ENCODE measurements around the gene SRP54. TPM values are rescaled to one million over a fixed set of nuclear protein-coding genes. Genes with fewer than 3 reads are reported as not detected.

Gene SRP54
- total RNA-seq, 1 experiment from 2014 or later: 57.0 TPM

DNA sequence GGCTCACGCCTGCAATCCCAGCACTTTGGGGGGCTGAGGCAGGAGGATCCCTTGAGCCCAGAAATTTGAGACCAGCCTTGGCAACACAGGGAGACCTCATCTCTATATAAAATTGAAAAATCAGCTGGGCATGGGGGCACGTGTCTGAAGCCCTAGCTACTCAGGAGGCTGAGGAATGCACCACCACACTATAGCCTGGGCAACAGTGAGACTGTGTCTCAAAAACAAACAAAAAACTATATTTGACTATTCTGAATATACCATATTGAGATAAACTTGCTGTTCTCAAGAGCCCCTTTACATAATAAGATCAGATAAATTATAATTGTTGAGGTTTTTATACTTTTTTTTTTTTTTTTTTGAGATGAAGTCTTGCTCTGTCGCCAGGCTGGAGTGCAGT is 44.9 kb upstream of the SRP54 start:
- Mint-ChIP-seq H3K4me1 (no peaks in the 10 kb centered on the region), H3K9me3 (peaks cover 6% of the 10 kb centered on the region), H3K27me3 (ENCODE audit: low read depth) (no peaks in the 10 kb centered on the region; the same call in 1 of the 2 replicates), H3K4me3 (no peak overlapping the region), H3K27ac (no peak overlapping the region), H3K36me3 (peaks cover 6% of the 10 kb centered on the region)
- ATAC-seq (no peak), DNase-seq (ENCODE audit: low spot score) (no peak)
- TF ChIP-seq TCF7 (CRISPR knock-in tag; IDR thresholded peaks at IDR 0.05; ENCODE audit: low read depth) (no peak), IRF2 (CRISPR knock-in tag; IDR thresholded peaks at IDR 0.05; ENCODE audit: borderline replicate concordance, low read depth) (no peak)
- POLR2A ChIA-PET: no interaction called here
- CTCF ChIA-PET: no interaction called here

DNA sequence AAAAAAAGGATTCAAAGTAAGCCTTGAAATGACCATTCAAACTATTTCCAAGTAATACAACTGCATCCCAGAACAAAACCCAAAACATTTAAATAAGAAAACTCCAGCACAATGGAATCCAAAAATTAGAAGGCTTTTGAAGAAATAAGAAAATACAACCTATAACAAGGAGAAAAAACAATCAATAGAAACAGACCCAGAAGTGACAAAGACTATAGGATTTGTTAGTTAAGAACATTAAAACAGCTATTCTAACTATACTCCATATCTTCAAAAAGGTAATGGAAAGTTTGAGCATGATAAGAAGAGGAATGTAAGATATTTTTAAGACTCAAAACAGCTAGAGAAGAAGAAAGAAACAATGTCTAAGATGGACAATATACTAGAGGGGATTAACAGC is 39.3 kb upstream of the SRP54 start:
- ChIA-PET CTCF (no interaction called here), POLR2A (no interaction called here)
- Mint-ChIP-seq H3K36me3 (peaks cover 17% of the 10 kb centered on the region), H3K9me3 (peaks cover 21% of the 10 kb centered on the region), H3K4me3 (no peak overlapping the region), H3K4me1 (no peaks in the 10 kb centered on the region), H3K27me3 (ENCODE audit: low read depth) (no peaks in the 10 kb centered on the region; the same call in 1 of the 2 replicates), H3K27ac (no peak overlapping the region)
- TF ChIP-seq SP1 (CRISPR knock-in tag; conservative IDR thresholded peaks at IDR 0.05): no peak
- no peak for TF ChIP-seq TEAD1 (CRISPR knock-in tag; IDR thresholded peaks at IDR 0.05)
- TF ChIP-seq, protein P1, sequence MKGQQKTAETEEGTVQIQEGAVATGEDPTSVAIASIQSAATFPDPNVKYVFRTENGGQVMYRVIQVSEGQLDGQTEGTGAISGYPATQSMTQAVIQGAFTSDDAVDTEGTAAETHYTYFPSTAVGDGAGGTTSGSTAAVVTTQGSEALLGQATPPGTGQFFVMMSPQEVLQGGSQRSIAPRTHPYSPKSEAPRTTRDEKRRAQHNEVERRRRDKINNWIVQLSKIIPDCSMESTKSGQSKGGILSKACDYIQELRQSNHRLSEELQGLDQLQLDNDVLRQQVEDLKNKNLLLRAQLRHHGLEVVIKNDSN (CRISPR knock-in tag; IDR thresholded peaks at IDR 0.05): no peak
- TF ChIP-seq HMGA2 (CRISPR knock-in tag; IDR thresholded peaks at IDR 0.05): no peak
- TF ChIP-seq MXD4 (CRISPR knock-in tag; IDR thresholded peaks at IDR 0.05; ENCODE audit: borderline replicate concordance): no peak
- TF ChIP-seq PRRX2 (CRISPR knock-in tag; IDR thresholded peaks at IDR 0.05): no peak
- TF ChIP-seq RORB (CRISPR knock-in tag; IDR thresholded peaks at IDR 0.05): no peak
- no peak for TF ChIP-seq E2F1 (CRISPR knock-in tag; IDR thresholded peaks at IDR 0.05)
- TF ChIP-seq ZBTB21 (CRISPR knock-in tag; IDR thresholded peaks at IDR 0.05; ENCODE audit: borderline replicate concordance): no peak
- TF ChIP-seq GRHL2 (CRISPR knock-in tag; IDR thresholded peaks at IDR 0.05; ENCODE audit: insufficient replicate concordance, severe bottlenecking): no peak
- TF ChIP-seq ZNF512 (CRISPR knock-in tag; IDR thresholded peaks at IDR 0.05; ENCODE audit: borderline replicate concordance): no peak
- no peak for TF ChIP-seq ZNF423 (CRISPR knock-in tag; IDR thresholded peaks at IDR 0.05)
- TF ChIP-seq, protein P2, sequence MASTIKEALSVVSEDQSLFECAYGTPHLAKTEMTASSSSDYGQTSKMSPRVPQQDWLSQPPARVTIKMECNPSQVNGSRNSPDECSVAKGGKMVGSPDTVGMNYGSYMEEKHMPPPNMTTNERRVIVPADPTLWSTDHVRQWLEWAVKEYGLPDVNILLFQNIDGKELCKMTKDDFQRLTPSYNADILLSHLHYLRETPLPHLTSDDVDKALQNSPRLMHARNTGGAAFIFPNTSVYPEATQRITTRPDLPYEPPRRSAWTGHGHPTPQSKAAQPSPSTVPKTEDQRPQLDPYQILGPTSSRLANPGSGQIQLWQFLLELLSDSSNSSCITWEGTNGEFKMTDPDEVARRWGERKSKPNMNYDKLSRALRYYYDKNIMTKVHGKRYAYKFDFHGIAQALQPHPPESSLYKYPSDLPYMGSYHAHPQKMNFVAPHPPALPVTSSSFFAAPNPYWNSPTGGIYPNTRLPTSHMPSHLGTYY (CRISPR knock-in tag; IDR thresholded peaks at IDR 0.05): no peak
- TF ChIP-seq STAT6 (CRISPR knock-in tag; conservative IDR thresholded peaks at IDR 0.05; ENCODE audit: low read depth): no peak
- ATAC-seq: no peak
- no peak for DNase-seq (ENCODE audit: low spot score)

- TF ChIP-seq ETV6 (CRISPR knock-in tag; IDR thresholded peaks at IDR 0.05) (no peak), ZNF121 (CRISPR knock-in tag; IDR thresholded peaks at IDR 0.05) (no peak), TEAD1 (CRISPR knock-in tag; IDR thresholded peaks at IDR 0.05) (no peak), NR2C2 (CRISPR knock-in tag; IDR thresholded peaks at IDR 0.05) (no peak), ELF4 (CRISPR knock-in tag; IDR thresholded peaks at IDR 0.05; ENCODE audit: low read depth) (no peak), SOX15 (CRISPR knock-in tag; IDR thresholded peaks at IDR 0.05) (no peak), SMAD4 (CRISPR knock-in tag; IDR thresholded peaks at IDR 0.05) (no peak), ZNF423 (CRISPR knock-in tag; IDR thresholded peaks at IDR 0.05) (no peak)
- TF ChIP-seq, protein P3, sequence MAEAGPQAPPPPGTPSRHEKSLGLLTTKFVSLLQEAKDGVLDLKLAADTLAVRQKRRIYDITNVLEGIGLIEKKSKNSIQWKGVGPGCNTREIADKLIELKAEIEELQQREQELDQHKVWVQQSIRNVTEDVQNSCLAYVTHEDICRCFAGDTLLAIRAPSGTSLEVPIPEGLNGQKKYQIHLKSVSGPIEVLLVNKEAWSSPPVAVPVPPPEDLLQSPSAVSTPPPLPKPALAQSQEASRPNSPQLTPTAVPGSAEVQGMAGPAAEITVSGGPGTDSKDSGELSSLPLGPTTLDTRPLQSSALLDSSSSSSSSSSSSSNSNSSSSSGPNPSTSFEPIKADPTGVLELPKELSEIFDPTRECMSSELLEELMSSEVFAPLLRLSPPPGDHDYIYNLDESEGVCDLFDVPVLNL (CRISPR knock-in tag; IDR thresholded peaks at IDR 0.05; ENCODE audit: borderline replicate concordance, low read depth): no peak
- TF ChIP-seq, protein P2 (CRISPR knock-in tag; IDR thresholded peaks at IDR 0.05): no peak
- POLR2A ChIA-PET: no interaction called here
- no peak overlapping the region for H3K27ac Mint-ChIP-seq
These were observed 38.0 kb upstream of the SRP54 start for GRCh38 chr14:34944744-34945143.

More at GRCh38 chr14:34944744-34945143, 38.0 kb upstream of the SRP54 start:
- ATAC-seq: no peak
- Mint-ChIP-seq H3K27me3 (ENCODE audit: low read depth) (no peaks in the 10 kb centered on the region; the same call in 1 of the 2 replicates), H3K4me3 (no peak overlapping the region), H3K36me3 (peaks cover 17% of the 10 kb centered on the region), H3K9me3 (peaks cover 21% of the 10 kb centered on the region), H3K4me1 (no peaks in the 10 kb centered on the region)
- CTCF ChIA-PET: no interaction called here
- DNase-seq (ENCODE audit: low spot score): no peak
